D721Med (cell line): ENCODE data around the gene TTC22.

ENCODE experiments used
- DNase-seq: peaks from one replicate; pipeline ENCODE4 v3.0.0; 2011; ENCODE audit warnings: low spot score; ENCODE audit not compliant: insufficient read length
- FAIRE-seq: peaks from 2 replicates; lab custom pipeline; 2011; peaks lifted over from hg19 to GRCh38; lab: Jason Lieb, UNC
- TF ChIP-seq, protein P1 (sequence below): IDR thresholded peaks from 2 replicates; pipeline ENCODE4 v1.5.1; 2012; ENCODE audit warnings: mild to moderate bottlenecking, control low read depth; ENCODE audit not compliant: insufficient read depth; ENCODE audit errors: missing control alignments

Gene TTC22

DNA sequence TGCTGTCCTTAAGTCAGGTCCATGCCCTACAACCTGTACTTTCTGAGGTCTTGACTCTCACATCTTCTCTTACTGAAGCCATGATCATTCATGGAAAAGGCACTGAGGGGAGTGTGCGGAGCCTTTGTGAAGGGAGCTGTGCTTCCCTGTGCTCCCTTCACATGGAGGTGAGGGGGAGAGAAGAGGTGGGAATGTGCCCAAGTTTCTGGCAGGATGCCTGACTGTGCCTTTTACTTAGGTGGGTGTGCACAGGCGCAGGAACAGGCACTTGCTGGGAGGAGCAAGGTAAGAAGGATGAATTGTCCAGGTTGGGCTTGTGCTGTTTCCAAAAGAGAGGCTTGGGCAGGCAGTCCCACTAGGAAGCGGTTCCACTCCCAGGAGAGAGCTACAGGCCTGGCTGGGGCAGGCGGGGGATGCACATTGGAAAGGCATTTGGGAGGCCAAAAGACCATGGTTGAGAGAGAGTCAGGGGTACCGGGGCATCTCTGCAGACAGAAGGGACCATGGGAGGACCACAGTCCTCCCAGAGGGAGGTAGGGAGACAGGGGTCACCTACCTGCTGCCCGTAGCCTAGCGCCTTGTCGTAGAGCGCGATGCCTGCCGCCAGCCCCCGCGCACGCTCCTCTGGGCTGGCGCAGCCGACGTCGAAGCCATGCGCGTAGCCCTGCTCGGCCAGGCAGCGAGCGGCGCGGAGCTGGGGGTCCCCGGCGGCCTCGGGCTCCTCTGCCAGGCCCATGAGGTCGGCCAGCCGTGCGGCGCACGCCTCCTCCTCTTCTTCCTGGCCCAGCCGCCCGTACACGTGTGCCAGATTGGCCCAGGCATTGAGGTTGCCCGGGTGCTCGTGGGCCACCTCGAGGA, 853 bp downstream of the TTC22 start:
- FAIRE-seq (no peak), DNase-seq (no peak)
- TF ChIP-seq, protein P1, sequence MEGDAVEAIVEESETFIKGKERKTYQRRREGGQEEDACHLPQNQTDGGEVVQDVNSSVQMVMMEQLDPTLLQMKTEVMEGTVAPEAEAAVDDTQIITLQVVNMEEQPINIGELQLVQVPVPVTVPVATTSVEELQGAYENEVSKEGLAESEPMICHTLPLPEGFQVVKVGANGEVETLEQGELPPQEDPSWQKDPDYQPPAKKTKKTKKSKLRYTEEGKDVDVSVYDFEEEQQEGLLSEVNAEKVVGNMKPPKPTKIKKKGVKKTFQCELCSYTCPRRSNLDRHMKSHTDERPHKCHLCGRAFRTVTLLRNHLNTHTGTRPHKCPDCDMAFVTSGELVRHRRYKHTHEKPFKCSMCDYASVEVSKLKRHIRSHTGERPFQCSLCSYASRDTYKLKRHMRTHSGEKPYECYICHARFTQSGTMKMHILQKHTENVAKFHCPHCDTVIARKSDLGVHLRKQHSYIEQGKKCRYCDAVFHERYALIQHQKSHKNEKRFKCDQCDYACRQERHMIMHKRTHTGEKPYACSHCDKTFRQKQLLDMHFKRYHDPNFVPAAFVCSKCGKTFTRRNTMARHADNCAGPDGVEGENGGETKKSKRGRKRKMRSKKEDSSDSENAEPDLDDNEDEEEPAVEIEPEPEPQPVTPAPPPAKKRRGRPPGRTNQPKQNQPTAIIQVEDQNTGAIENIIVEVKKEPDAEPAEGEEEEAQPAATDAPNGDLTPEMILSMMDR: no peak

GRCh38 chr1:54798769-54799641, 2.1 kb downstream of the TTC22 start:
- TF ChIP-seq, protein P1: no peak
- no peak for DNase-seq
- FAIRE-seq: no peak

DNA sequence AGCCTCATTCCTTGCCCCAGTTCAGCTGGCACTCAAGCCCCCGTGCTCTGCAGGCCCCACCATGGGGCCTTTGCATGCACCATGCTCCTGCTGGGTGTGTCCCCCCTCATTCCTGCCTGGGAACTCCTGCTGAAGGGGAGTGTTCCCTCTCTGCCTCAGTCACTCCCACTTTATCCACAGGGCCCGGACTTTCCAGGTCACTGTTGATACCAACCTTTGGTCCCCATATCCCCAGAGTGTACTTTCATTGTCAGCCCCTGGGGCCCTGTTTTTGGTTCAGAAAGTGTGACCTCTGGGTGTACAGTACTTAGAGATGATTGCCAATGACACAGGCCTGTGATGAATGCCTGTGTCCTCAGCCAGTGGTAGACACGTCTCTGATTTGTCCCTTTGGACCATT, 2.9 kb downstream of the TTC22 start:
- TF ChIP-seq, protein P1: no peak
- DNase-seq (no peak), FAIRE-seq (no peak)

DNA sequence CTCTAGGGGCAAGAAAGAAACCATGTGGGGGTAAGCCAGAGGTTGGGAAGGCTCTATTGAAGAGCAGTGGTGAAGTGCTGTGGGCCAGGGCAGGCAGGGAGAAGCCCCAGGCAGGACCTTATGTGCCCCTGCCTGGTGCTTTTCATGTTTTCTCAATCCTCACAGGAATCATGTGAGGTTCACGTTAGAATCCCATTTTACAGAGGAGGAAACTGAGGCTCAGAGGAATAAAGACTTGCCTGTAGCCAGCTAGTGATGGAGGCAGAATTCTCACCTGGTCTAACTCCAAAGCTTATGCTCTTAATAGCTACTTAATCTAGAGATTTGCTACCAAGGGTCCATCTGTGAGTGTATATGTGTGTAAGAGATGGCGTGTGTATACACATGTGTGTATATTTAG, 4.2 kb downstream of the TTC22 start:
- no peak for FAIRE-seq
- DNase-seq: no peak
- TF ChIP-seq, protein P1: no peak

GRCh38 chr1:54795841-54796468, 5.2 kb downstream of the TTC22 start:
- TF ChIP-seq, protein P1: no peak
- FAIRE-seq: no peak
- DNase-seq: no peak

DNA sequence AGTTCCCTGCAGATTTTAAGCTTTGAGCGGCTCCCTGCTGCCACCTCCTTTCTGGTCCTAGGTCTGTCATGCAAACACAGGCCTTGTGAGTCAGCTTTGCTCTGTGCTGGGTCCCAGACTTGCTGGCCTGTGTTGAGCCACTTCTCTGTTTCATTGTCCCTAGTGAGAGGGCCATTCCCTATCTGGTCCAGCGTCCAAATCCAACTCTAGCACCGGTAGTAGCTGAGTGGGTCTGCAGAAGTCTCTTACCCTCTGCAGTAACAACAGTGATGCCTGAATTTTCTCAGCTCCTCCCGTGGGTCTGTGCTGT, 5.8 kb downstream of the TTC22 start:
- DNase-seq (no peak), FAIRE-seq (no peak)
- TF ChIP-seq, protein P1: no peak
